Activated B cell treated with CpG ODN at 0.5 μM for 24 hours (primary cell): ENCODE measurements around the gene RFX2. TPM values are rescaled to one million over a fixed set of nuclear protein-coding genes. Genes with fewer than 3 reads are reported as not detected.

Experiments used
- ATAC-seq: fragments of 200-7000 bp; cut with Tn5 transposase; one replicate; pipeline ENCODE4 v1.10.0; 2021; ENCODE audit warnings: low read depth, mild to moderate bottlenecking, moderate library complexity
- CTCF ChIA-PET: fragments of 350-600 bp; sonication (Branson Sonifier 250); formaldehyde crosslinking; loops from one replicate; lab custom pipeline; 2021; ENCODE audit warnings: antibody characterized with exemption; lab: Charles Lee
- POLR2A ChIA-PET: fragments of 350-600 bp; sonication (Branson Sonifier 250); formaldehyde crosslinking; loops from one replicate; lab custom pipeline; 2021; ENCODE audit warnings: antibody characterized with exemption; lab: Charles Lee
- DNase-seq: peaks from one replicate; pipeline ENCODE4 v3.0.0; 2022
- H3K27ac Mint-ChIP-seq: one replicate; pipeline ENCODE4 v1.8.0; 2020; ENCODE audit warnings: mixed read lengths
- H3K27me3 Mint-ChIP-seq: one replicate; pipeline ENCODE4 v1.8.0; 2021; ENCODE audit warnings: mixed read lengths
- H3K36me3 Mint-ChIP-seq: one replicate; pipeline ENCODE4 v1.8.0; 2021; ENCODE audit warnings: low read depth, mixed read lengths
- H3K4me1 Mint-ChIP-seq: one replicate; pipeline ENCODE4 v1.8.0; 2021; ENCODE audit warnings: mixed read lengths
- H3K4me3 Mint-ChIP-seq: one replicate; pipeline ENCODE4 v1.8.0; 2020; ENCODE audit warnings: mild to moderate bottlenecking, mixed read lengths
- H3K9me3 Mint-ChIP-seq: one replicate; pipeline ENCODE4 v1.8.0; 2020; ENCODE audit warnings: mixed read lengths
- intact Hi-C: fragments of 100-400 bp; cut with micrococcal nuclease; formaldehyde crosslinking; loops from one replicate; pipeline ENCODE4 v1.15.1; 2024
- total RNA-seq: library from RNA; stranded (reverse); gene quantifications from 2 replicates; pipeline ENCODE4 v1.2.3, GENCODE V29; 2022
- TF ChIP-seq, protein P1 (sequence below): fragments of 200-600 bp; IDR thresholded peaks from one replicate; pipeline ENCODE4 v1.8.0; 2022; ENCODE audit warnings: antibody characterized with exemption, mild to moderate bottlenecking

The RFX2 gene
- total RNA-seq, 1 donor from 2014 or later = 7.0 TPM

GRCh38 chr19:6020166-6020882 is 90.0 kb downstream of the RFX2 start:
- TF ChIP-seq, protein P1, sequence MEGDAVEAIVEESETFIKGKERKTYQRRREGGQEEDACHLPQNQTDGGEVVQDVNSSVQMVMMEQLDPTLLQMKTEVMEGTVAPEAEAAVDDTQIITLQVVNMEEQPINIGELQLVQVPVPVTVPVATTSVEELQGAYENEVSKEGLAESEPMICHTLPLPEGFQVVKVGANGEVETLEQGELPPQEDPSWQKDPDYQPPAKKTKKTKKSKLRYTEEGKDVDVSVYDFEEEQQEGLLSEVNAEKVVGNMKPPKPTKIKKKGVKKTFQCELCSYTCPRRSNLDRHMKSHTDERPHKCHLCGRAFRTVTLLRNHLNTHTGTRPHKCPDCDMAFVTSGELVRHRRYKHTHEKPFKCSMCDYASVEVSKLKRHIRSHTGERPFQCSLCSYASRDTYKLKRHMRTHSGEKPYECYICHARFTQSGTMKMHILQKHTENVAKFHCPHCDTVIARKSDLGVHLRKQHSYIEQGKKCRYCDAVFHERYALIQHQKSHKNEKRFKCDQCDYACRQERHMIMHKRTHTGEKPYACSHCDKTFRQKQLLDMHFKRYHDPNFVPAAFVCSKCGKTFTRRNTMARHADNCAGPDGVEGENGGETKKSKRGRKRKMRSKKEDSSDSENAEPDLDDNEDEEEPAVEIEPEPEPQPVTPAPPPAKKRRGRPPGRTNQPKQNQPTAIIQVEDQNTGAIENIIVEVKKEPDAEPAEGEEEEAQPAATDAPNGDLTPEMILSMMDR = no peak
- ChIA-PET CTCF (interaction anchor here (1.0 to 1.6 kb wide), 2 partner anchors 32 to 33 kb away, joined by 3 to 6 read pairs; no protein-coding TSS in a partner anchor), POLR2A (no interaction called here)
- no peaks in the 10 kb centered on the region for H3K4me1 Mint-ChIP-seq
- no peaks in the 10 kb centered on the region for H3K36me3 Mint-ChIP-seq
- peaks cover 3% of the 10 kb centered on the region for H3K27me3 Mint-ChIP-seq
- H3K4me3 Mint-ChIP-seq = no peak overlapping the region
- DNase-seq (no peak), ATAC-seq (no peak)
- intact Hi-C loops = no loop called here
- no peak overlapping the region for H3K27ac Mint-ChIP-seq
- no peaks in the 10 kb centered on the region for H3K9me3 Mint-ChIP-seq

GRCh38 chr19:6018786-6019185 is 91.5 kb downstream of the RFX2 start:
- Mint-ChIP-seq H3K4me1 (no peaks in the 10 kb centered on the region), H3K27ac (no peak overlapping the region), H3K36me3 (no peaks in the 10 kb centered on the region), H3K4me3 (no peak overlapping the region), H3K9me3 (no peaks in the 10 kb centered on the region), H3K27me3 (peaks cover 3% of the 10 kb centered on the region)
- ChIA-PET CTCF (interaction anchor here (1.1 to 1.6 kb wide), 2 partner anchors 30 to 52 kb away, joined by 3 to 6 read pairs; no protein-coding TSS in a partner anchor), POLR2A (no interaction called here)
- intact Hi-C loops = no loop called here
- TF ChIP-seq, protein P1 = no peak
- ATAC-seq (no peak), DNase-seq (no peak)

GRCh38 chr19:6017576-6017975 is 92.7 kb downstream of the RFX2 start:
- peaks cover 3% of the 10 kb centered on the region for H3K27me3 Mint-ChIP-seq
- DNase-seq (no peak), ATAC-seq (no peak)
- CTCF ChIA-PET = no interaction called here
- no peaks in the 10 kb centered on the region for H3K36me3 Mint-ChIP-seq
- no peak overlapping the region for H3K27ac Mint-ChIP-seq
- intact Hi-C loops = no loop called here
- TF ChIP-seq, protein P1 = no peak
- POLR2A ChIA-PET = no interaction called here
- no peaks in the 10 kb centered on the region for H3K4me1 Mint-ChIP-seq
- no peaks in the 10 kb centered on the region for H3K9me3 Mint-ChIP-seq
- H3K4me3 Mint-ChIP-seq = no peak overlapping the region

GRCh38 chr19:6015841-6016545 is 94.3 kb downstream of the RFX2 start:
- no peak overlapping the region for H3K4me3 Mint-ChIP-seq
- no peak for DNase-seq
- H3K27ac Mint-ChIP-seq = no peak overlapping the region
- no peak for ATAC-seq
- intact Hi-C loops = no loop called here
- TF ChIP-seq, protein P1 = no peak
- H3K4me1 Mint-ChIP-seq = no peaks in the 10 kb centered on the region
- no peaks in the 10 kb centered on the region for H3K27me3 Mint-ChIP-seq
- H3K36me3 Mint-ChIP-seq = no peaks in the 10 kb centered on the region
- ChIA-PET POLR2A (no interaction called here), CTCF (no interaction called here)
- H3K9me3 Mint-ChIP-seq = no peaks in the 10 kb centered on the region

DNA sequence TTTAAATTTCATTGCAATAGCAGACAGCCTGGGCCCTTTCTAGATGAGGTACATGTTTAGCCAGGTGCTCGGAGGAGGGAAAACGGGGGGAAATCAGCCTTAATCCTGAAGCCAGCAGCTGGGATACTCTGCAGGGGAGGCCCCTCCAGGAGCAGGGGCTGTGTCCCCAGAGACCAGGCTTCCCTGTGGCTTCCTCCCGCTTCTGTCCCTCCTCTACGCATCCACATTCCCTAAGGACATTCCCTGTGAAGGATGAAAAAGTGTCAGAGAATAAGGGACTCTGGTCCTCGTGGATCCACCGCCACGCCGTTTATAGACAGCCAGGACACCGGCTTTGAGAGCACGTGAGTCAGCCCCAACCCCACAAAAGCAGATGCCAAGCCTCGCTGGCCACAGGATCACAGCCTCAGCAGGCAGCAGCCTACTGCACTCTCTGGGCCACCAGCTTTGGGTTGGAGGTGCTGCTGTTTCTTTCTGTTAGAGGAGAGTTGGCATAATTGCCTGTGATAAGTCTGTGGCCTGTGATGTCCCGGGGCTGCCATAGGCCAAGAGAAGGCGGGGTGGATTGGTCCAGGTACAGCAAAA is 95.7 kb downstream of the RFX2 start:
- no peaks in the 10 kb centered on the region for H3K27me3 Mint-ChIP-seq
- H3K4me3 Mint-ChIP-seq = no peak overlapping the region
- DNase-seq (no peak), ATAC-seq (no peak)
- intact Hi-C loops = no loop called here
- ChIA-PET POLR2A (no interaction called here), CTCF (no interaction called here)
- H3K4me1 Mint-ChIP-seq = no peaks in the 10 kb centered on the region
- TF ChIP-seq, protein P1 = no peak
- no peak overlapping the region for H3K27ac Mint-ChIP-seq
- no peaks in the 10 kb centered on the region for H3K36me3 Mint-ChIP-seq
- H3K9me3 Mint-ChIP-seq = no peaks in the 10 kb centered on the region
